ENCODE measurements around the gene HBEGF. TPM values are rescaled to one million over a fixed set of nuclear protein-coding genes. Genes with fewer than 3 reads are reported as not detected.

The HBEGF gene
- total RNA-seq, 1 experiment from 2014 or later, result 27.9 TPM

- Histone ChIP-seq H3K36me3 (no peaks in the 10 kb centered on the region), H3K4me3 (no peak overlapping the region), H3K9me3 (no peaks in the 10 kb centered on the region), H3K27me3 (no peaks in the 10 kb centered on the region)
- no peak for DNase-seq
Observed at GRCh38 chr5:140324041-140324600, 22.3 kb downstream of the HBEGF start.

GRCh38 chr5:140322751-140323731 is 23.4 kb downstream of the HBEGF start:
- H3K4me3 ChIP-seq, result no peak overlapping the region
- H3K9me3 ChIP-seq, result no peaks in the 10 kb centered on the region
- H3K27me3 ChIP-seq, result no peaks in the 10 kb centered on the region
- no peaks in the 10 kb centered on the region for H3K36me3 ChIP-seq
- peak; percentile 97 for DNase-seq

- DNase-seq, result peak; percentile 78
- Histone ChIP-seq H3K36me3 (no peaks in the 10 kb centered on the region), H3K9me3 (no peaks in the 10 kb centered on the region), H3K27me3 (no peaks in the 10 kb centered on the region), H3K4me3 (no peak overlapping the region)
Observed at GRCh38 chr5:140321796-140322195, 24.6 kb downstream of the HBEGF start.

- no peak for DNase-seq
- Histone ChIP-seq H3K9me3 (no peaks in the 10 kb centered on the region), H3K4me3 (no peak overlapping the region), H3K36me3 (no peaks in the 10 kb centered on the region), H3K27me3 (no peaks in the 10 kb centered on the region)
Observed at GRCh38 chr5:140319833-140320232, 26.6 kb downstream of the HBEGF start.

GRCh38 chr5:140318792-140319191 is 27.6 kb downstream of the HBEGF start:
- no peaks in the 10 kb centered on the region for H3K36me3 ChIP-seq

GRCh38 chr5:140317859-140318258 is 28.5 kb downstream of the HBEGF start:
- H3K4me3 ChIP-seq, result no peak overlapping the region
- no peaks in the 10 kb centered on the region for H3K36me3 ChIP-seq
- H3K27me3 ChIP-seq, result no peaks in the 10 kb centered on the region
- H3K9me3 ChIP-seq, result no peaks in the 10 kb centered on the region
- DNase-seq, result peak; percentile 90

More at GRCh38 chr5:140318792-140319191, 27.6 kb downstream of the HBEGF start:
- Histone ChIP-seq H3K9me3 (no peaks in the 10 kb centered on the region), H3K27me3 (no peaks in the 10 kb centered on the region), H3K4me3 (no peak overlapping the region)
- DNase-seq, result no peak

- no peaks in the 10 kb centered on the region for H3K9me3 ChIP-seq
- H3K27me3 ChIP-seq, result no peaks in the 10 kb centered on the region
- no peak for DNase-seq
- no peak overlapping the region for H3K4me3 ChIP-seq
- no peaks in the 10 kb centered on the region for H3K36me3 ChIP-seq
Observed at GRCh38 chr5:140312791-140313189, 33.6 kb downstream of the HBEGF start.

- no peaks in the 10 kb centered on the region for H3K9me3 ChIP-seq
- no peaks in the 10 kb centered on the region for H3K27me3 ChIP-seq
- peak; percentile 99 for DNase-seq
- H3K36me3 ChIP-seq, result no peaks in the 10 kb centered on the region
- no peak overlapping the region for H3K4me3 ChIP-seq
Observed at GRCh38 chr5:140312067-140312790, 34.2 kb downstream of the HBEGF start.

- DNase-seq, result peak; percentile 79
- Histone ChIP-seq H3K36me3 (no peaks in the 10 kb centered on the region), H3K4me3 (no peak overlapping the region), H3K9me3 (no peaks in the 10 kb centered on the region), H3K27me3 (no peaks in the 10 kb centered on the region)
Observed at GRCh38 chr5:140311011-140311467, 35.4 kb downstream of the HBEGF start.

- Histone ChIP-seq H3K27me3 (no peaks in the 10 kb centered on the region), H3K9me3 (no peaks in the 10 kb centered on the region), H3K36me3 (no peaks in the 10 kb centered on the region), H3K4me3 (no peak overlapping the region)
- DNase-seq, result no peak
Observed at GRCh38 chr5:140310434-140310833, 36.0 kb downstream of the HBEGF start.

GRCh38 chr5:140309706-140310249 is 36.6 kb downstream of the HBEGF start:
- no peaks in the 10 kb centered on the region for H3K27me3 ChIP-seq
- DNase-seq, result no peak
- no peaks in the 10 kb centered on the region for H3K36me3 ChIP-seq
- H3K4me3 ChIP-seq, result no peak overlapping the region
- no peaks in the 10 kb centered on the region for H3K9me3 ChIP-seq

GRCh38 chr5:140305471-140305870 is 40.9 kb downstream of the HBEGF start:
- Histone ChIP-seq H3K4me3 (no peak overlapping the region), H3K27me3 (no peaks in the 10 kb centered on the region), H3K9me3 (no peaks in the 10 kb centered on the region), H3K36me3 (peaks cover 7% of the 10 kb centered on the region; the same call in 1 of the 2 replicates)
- no peak for DNase-seq

GRCh38 chr5:140303966-140304365 is 42.4 kb downstream of the HBEGF start:
- no peak overlapping the region for H3K4me3 ChIP-seq
- H3K9me3 ChIP-seq, result no peaks in the 10 kb centered on the region
- no peak for DNase-seq
- H3K36me3 ChIP-seq, result peaks cover 19% of the 10 kb centered on the region
- H3K27me3 ChIP-seq, result no peaks in the 10 kb centered on the region

- peaks cover 19% of the 10 kb centered on the region for H3K36me3 ChIP-seq
- H3K9me3 ChIP-seq, result no peaks in the 10 kb centered on the region
- no peaks in the 10 kb centered on the region for H3K27me3 ChIP-seq
- peak within 1 kb of the TSS; percentile 87 for H3K4me3 ChIP-seq
- DNase-seq, result peak; percentile 95
Observed at GRCh38 chr5:140302786-140303639, 43.4 kb downstream of the HBEGF start, which contains the start of gene PFDN1. Gene PFDN1 (minus strand): TSS chr5:140303101. CDS start chr5:140303073, 28 bp downstream.

- Histone ChIP-seq H3K27me3 (no peaks in the 10 kb centered on the region), H3K9me3 (no peaks in the 10 kb centered on the region), H3K36me3 (peaks cover 29% of the 10 kb centered on the region), H3K4me3 (no peak overlapping the region; the same call in 1 of the 2 replicates)
- DNase-seq, result no peak
Observed at GRCh38 chr5:140301136-140301535, 45.3 kb downstream of the HBEGF start.

- Histone ChIP-seq H3K27me3 (no peaks in the 10 kb centered on the region), H3K4me3 (no peak overlapping the region)
- DNase-seq, result no peak
Observed at GRCh38 chr5:140299056-140299455, 47.3 kb downstream of the HBEGF start.

More at GRCh38 chr5:140299056-140299455, 47.3 kb downstream of the HBEGF start:
- Histone ChIP-seq H3K36me3 (peaks cover 29% of the 10 kb centered on the region), H3K9me3 (no peaks in the 10 kb centered on the region)
